COLO829 (cell line): ENCODE measurements around the gene ZFP2.
"Not testable (repeated sequence)": the region's sequence is repeated elsewhere in the genome, so short reads cannot be mapped to it uniquely, and the experiment has no call there.

Experiments used
- DNase-seq: peaks from one replicate; pipeline ENCODE4 v3.0.0; 2012; ENCODE audit warnings: low spot score

The ZFP2 gene

DNA sequence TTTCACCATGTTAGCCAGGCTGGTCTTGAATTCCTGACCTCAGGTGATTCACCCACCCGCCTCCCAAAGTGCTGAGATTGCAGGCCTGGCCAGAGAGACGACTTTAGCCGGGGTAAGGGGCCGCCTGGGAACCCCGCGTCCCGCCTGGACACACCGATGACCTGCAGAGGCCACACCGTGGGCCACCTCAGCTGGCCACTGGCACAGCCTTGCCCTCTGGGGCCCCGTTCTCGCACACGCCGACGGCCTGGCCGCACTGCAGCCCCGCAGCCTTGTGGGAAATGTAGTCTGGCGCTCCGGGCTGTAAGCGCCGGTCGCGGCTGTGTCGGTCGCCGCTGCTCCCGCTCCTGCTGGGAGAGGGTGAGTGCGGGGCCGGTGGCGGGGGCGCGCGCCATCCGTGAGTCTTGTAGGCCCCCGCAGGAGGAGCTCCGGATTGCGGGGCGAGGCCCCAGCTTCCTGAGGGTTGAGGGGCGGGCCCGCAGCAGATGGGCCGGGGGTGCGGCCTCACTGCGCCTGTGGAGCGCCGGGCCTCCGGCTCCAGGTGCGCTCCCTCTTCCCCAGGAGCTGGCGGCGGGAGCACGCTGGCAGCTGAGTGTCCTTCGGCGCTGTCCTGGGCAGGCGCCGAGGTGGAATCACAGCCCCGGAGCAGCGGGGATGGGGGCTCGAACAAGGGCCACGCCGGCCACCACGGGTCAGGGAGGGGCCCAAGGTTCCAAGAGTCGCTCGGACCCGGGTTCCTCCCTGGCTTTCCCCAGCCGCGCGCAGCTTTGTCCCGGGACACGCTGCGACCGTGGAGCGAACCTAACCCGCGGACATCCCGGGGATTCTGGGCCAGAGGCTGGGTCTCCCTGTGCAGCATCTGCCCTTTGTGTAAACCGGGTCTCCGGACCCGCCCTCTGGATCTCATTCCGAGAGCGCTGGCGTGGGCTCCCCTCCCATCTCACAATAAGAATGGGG, at the start of gene ZFP2:
ZFP2 (plus strand) TSS at position 299 of the 957 bp plus-strand sequence. CDS start 35,401 bp downstream, outside the sequence.
- DNase-seq = no peak

- no peak for DNase-seq
These were observed 46.4 kb upstream of the ZFP2 start for GRCh38 chr5:178849316-178849715.

- DNase-seq = no peak
These were observed 43.8 kb upstream of the ZFP2 start for GRCh38 chr5:178851951-178852350.

GRCh38 chr5:178854284-178854683, 41.4 kb upstream of the ZFP2 start:
- no peak for DNase-seq

GRCh38 chr5:178859625-178860521, 35.8 kb upstream of the ZFP2 start, which contains the start of gene ZNF354B:
Gene ZNF354B, plus strand, starts transcription at chr5:178859953. Its CDS starts 1,095 bp downstream, at chr5:178861048.
- peak; percentile 52 for DNase-seq

GRCh38 chr5:178860615-178861014, 35.1 kb upstream of the ZFP2 start:
- not testable (repeated sequence) for DNase-seq

DNA sequence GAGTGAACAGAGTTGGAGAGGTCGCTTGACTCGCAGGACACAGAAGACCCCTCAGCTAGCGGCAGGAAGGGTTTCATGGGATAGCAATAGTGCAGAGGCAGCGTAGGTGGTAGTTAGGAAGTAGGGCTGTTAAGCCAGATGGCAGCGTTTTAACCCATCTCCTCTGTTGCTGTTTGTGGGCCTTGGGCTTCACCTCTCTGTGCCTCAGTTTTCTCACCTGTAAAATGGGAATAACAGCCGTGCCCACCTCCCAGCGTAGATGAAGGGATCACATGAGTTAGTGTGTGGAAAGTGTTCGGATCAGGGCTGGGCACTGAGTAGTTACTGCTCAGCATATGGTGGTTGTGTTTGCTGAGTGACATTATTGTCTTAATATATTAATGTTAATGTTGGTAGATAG, 34.1 kb upstream of the ZFP2 start:
- no peak for DNase-seq

- DNase-seq = no peak
These were observed 28.8 kb upstream of the ZFP2 start for GRCh38 chr5:178866946-178867345.

DNA sequence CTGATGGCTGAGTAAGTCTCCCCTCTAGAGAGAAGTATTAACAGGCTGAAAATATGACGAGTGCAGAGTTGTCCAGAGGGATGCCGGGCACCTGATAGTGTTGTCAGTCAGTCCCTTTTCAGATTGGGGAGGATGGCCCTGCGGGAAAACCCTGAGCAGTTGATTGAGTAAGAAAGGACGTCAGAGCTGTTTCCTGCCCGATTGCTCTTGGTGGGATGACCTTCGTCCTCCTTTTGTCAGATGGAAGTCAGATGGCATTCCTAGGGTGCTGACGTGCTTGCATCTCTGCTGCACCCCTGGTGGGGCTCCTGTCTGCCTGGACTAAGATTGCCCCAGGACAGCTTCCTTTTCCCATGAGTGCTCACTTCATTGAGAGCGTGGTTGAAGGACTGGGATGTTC, 26.1 kb upstream of the ZFP2 start:
- DNase-seq = no peak

DNA sequence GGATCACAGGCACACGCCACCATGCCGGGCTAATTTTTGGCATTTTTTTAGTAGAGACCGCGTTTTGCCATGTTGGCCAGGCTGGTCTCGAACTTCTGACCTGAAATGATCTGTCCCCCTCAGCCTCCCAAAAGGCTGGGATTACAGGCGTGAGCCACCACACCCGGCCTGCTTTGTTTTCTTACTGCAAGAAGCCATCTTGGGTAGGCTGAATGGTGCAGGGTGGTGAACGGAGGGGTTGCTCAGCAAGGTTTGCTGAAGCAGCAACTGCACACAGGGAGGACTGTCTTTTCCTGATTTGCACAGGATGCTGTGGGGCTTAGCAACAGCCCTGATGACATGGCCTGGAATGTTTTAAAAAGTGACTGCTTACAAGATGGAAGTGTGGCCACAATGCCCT, 25.3 kb upstream of the ZFP2 start:
- DNase-seq = no peak

GRCh38 chr5:178872302-178872701, 23.4 kb upstream of the ZFP2 start:
- no peak for DNase-seq

- DNase-seq = not testable (repeated sequence)
These were observed 12.5 kb upstream of the ZFP2 start for GRCh38 chr5:178883115-178883694.

- DNase-seq = no peak
These were observed 11.8 kb upstream of the ZFP2 start for GRCh38 chr5:178883815-178884430.

DNA sequence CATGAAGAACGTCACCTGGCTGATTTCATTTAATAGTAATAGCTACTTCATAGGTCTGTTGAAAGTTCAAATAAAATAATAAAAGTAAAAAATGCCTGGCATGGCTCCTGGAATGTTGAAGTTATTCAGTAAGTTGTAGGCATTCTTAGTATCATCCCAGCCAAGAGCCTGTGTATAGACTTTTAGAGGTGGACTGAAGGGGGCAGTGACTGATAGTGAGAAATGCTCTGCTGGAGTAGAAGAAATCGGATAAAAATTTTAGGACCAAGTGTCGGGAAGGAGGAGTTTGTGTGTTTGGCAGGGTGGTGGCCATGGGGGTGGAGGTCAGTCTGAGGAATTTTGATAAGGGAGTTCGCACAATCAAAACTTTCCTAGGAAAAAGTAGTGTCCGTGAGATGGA, 3.6 kb downstream of the ZFP2 start:
- no peak for DNase-seq

- DNase-seq = no peak
These were observed 7.1 kb downstream of the ZFP2 start for GRCh38 chr5:178902849-178903248.

DNA sequence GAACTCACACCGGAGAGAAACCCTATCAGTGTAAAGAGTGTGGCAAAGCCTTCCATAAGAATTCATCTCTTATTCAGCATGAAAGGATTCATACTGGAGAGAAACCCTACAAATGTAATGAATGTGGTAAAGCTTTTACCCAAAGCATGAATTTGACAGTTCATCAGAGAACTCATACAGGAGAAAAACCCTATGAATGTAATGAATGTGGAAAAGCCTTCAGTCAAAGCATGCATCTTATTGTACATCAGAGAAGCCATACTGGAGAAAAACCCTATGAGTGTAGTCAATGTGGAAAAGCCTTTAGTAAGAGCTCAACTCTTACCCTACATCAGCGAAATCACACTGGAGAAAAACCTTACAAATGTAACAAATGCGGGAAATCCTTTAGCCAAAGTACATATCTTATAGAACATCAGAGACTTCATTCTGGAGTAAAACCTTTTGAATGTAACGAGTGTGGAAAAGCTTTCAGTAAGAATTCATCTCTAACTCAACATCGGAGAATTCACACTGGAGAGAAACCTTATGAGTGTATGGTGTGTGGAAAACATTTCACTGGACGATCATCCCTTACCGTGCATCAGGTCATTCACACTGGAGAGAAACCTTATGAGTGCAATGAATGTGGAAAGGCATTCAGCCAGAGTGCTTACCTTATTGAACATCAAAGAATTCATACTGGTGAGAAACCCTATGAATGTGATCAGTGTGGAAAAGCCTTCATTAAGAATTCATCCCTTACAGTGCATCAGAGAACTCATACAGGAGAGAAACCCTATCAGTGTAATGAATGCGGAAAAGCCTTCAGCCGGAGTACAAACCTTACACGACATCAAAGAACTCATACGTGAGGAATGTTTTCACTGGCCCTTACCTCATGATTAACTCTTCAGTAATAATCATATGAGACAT, 36.4 kb downstream of the ZFP2 start:
- DNase-seq = no peak

- DNase-seq = no peak
These were observed 45.1 kb downstream of the ZFP2 start, which contains the start of gene ZNF454 for GRCh38 chr5:178940569-178941360. Gene ZNF454, plus strand, starts transcription at chr5:178941198. Its CDS starts 1,594 bp downstream, at chr5:178942792.

DNA sequence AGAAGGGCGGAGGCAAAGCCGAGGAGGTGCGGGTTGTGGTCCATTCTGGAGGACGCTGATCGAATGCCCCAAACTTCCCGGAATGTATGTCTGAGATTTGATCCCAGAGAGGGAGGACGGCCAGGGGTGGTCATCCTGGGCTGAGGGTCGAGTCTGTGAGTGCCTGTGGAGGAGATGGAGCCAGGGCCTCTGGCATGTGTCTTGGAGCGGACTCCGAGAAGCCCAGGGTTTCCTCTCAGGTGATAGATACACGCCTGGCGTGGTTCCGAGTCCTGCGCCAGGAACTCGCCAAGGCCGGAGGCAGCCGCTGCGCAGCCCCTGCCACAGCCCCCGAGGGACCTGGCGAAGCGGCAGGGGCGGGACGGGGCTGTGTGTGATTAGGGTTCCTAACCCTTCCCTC, 45.6 kb downstream of the ZFP2 start:
- DNase-seq = no peak

DNA sequence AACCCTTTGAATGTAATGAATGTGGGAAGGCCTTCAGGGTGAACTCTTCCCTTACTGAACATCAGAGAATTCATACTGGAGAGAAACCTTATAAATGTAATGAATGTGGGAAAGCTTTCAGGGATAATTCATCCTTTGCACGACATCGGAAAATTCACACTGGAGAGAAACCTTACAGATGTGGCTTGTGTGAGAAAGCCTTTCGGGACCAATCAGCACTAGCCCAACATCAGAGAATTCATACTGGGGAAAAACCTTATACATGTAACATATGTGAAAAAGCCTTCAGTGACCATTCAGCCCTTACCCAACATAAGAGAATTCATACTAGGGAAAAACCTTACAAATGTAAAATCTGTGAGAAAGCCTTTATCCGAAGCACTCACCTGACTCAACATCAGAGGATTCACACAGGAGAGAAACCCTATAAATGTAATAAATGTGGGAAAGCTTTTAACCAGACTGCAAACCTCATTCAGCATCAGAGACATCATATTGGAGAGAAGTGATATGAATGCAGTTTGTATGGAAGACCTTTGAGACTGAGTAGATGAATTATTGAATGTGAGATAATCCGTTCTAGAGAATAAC, 69.8 kb downstream of the ZFP2 start:
- no peak for DNase-seq
